ENCODE measurements around the gene SORL1-AS1.
"Not testable (repeated sequence)": the region's sequence is repeated elsewhere in the genome, so short reads cannot be mapped to it uniquely, and the experiment has no call there.

SORL1-AS1 gene

GRCh38 chr11:121427400-121427744 is 25.4 kb downstream of the SORL1-AS1 start:
- no peak for DNase-seq (ENCODE audit: low read depth, low spot score)

- no peak for DNase-seq (ENCODE audit: low read depth, low spot score)
These were observed 26.0 kb downstream of the SORL1-AS1 start for GRCh38 chr11:121426476-121427399.

DNA sequence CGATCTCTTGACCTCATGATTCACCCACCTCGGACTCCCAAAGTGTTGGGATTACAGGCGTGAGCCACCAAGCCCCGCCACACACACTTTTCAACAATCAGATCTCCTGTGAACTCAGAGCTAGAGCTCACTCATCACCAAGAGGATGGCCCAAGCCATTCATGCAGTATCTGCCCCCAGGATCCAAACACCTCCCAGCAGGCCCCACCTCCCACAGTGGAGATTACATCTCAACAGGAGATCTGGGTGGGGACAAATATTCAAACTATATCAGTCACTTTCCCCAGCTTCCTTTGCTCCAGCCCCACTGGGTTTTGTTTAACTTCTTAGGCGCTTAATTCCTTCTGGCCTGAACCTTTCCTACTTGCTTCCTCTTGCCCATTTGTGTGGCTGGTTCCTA is 26.9 kb downstream of the SORL1-AS1 start:
- no peak for DNase-seq (ENCODE audit: low read depth, low spot score)

DNA sequence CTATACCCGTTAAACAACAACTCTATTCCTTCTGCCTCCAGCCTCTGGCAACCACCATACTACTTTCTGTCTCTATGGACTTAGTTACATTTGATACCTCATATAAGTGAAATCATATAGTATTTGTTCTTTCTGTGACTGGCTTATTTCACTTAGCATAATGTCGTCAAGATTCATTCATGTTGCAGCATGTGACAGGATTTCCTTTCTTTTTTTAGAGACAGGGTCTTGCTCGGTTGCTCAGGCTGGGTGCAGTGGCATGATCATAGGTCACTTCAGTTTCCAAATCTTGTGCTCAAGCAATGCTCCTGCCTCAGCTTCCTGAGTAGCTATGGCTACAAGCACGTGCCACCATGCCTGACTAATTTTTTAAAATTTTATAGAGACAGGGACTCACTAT is 30.1 kb downstream of the SORL1-AS1 start:
- DNase-seq (ENCODE audit: low read depth, low spot score) = no peak

- DNase-seq (ENCODE audit: low read depth, low spot score) = no peak
These were observed 31.4 kb downstream of the SORL1-AS1 start for GRCh38 chr11:121421149-121421901.

- DNase-seq (ENCODE audit: low read depth, low spot score) = no peak
These were observed 32.4 kb downstream of the SORL1-AS1 start for GRCh38 chr11:121420398-121420797.

DNA sequence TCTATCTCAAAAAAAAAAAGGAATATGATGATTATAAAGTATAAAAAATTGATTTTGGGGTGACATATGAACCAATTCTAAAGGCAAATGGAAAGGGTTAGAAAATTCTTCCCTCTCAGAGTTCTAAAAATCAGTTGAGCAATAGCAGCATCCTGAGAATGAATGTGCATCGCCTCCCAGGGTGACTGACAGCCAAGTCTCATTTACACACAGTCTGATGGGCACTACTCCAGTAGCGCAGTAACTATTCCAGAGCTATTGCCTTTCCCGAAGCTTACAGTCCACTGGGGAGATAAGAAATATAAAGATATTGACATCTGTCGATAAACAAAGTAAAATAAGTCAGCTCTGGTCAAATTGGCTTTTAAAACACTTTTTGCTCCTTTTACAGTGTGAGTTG is 32.9 kb downstream of the SORL1-AS1 start:
- DNase-seq (ENCODE audit: low read depth, low spot score) = no peak

- DNase-seq (ENCODE audit: low read depth, low spot score) = no peak
These were observed 34.1 kb downstream of the SORL1-AS1 start for GRCh38 chr11:121418625-121419114.

- DNase-seq (ENCODE audit: low read depth, low spot score) = no peak
These were observed 35.2 kb downstream of the SORL1-AS1 start for GRCh38 chr11:121417607-121418006.

- DNase-seq (ENCODE audit: low read depth, low spot score) = no peak
These were observed 35.7 kb downstream of the SORL1-AS1 start for GRCh38 chr11:121417055-121417551.

- DNase-seq (ENCODE audit: low read depth, low spot score) = no peak
These were observed 36.9 kb downstream of the SORL1-AS1 start for GRCh38 chr11:121415856-121416255.

DNA sequence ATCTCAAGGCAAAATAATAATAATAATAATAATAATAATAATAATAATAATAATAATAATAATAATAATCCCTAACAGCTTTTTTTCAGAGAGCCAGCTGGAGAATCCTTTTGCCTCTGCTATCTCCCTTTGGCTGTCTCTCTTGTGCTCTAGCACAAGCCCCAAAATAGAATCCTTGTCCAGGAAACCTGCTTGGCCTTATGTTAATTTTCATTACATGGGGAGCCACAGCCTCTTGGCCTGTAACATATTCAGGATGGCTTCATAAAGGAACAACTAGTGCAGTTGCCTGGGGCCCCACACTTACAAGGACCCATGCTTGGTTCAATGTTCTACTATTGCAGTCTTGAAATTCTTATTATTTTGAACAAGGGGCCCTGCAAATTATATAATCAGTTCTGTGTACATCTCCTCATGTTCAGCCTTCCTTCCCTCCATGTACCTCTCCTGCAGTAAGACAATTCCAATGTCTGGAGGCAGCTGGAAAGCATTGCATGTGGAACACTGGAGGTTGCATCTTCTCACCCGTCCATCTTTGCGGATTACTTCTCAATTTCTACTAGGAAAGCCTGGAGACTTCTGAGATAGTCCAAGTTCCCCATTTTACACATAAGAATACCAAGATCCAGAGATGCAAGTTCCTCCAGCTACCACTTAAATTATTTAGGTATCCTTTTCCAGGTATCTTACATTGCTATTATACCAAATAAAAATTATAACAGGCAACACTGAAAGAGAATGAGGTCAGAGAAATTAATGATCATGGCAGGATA is 38.4 kb downstream of the SORL1-AS1 start:
- no peak for DNase-seq (ENCODE audit: low read depth, low spot score)

DNA sequence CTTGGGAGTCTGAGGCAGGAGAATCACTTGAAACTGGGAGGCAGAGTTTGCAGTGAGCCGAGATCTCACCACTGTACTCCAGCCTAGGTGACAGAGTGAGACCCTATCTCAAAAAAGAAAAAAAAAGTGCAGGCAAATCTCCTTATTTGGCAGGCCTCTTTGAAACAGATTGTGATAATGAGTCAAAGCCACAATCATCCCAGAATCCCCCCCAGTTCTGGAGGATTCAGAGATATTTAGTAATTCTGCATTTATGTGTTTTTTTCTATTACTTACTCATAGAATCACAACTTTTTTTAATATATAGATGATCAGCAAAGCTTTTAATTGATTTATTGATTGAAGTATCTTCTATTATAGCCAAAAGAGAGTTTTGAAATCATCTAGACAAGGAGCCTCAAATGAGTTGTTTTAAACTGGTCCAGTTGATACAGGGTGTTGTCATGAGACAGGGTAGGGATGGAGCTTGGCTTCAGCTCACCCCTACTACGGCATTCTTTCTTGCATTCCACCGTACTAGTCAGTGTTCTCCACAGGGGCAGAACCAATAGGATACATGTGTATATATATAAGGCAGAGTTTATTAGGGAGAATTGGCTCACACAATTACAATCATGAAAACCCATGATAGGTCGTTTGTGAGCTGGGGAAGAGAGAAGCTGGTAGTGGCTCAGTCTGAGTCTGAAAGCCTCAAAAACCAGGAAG is 39.9 kb downstream of the SORL1-AS1 start:
- DNase-seq (ENCODE audit: low read depth, low spot score) = no peak

DNA sequence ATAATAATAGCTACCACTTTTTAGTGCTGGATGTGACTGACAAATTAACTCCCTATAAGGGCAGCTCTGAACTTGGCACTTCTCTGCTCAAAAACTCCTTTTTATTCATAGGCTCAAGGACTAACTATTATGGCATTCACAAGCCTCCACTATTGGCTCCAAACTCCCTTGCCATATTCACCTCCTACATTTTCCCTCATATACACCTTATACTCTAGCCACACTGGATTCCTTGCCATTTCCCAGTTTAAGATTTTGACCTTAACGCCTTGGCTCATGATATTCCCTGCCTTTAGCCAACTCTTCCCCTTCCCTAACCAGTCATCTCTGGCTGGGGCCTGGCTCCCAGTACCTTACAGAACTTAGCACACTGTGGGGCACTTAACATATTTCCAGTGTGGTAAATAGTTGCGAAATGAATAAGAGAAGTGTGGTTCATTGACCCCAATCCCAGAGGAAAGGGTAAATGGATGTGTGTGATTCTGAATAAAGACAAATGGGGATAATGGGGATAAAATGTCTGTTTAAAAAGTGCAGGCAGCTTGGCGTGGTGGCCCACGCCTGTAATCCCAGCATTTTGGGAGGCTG is 40.7 kb downstream of the SORL1-AS1 start:
- no peak for DNase-seq (ENCODE audit: low read depth, low spot score)

DNA sequence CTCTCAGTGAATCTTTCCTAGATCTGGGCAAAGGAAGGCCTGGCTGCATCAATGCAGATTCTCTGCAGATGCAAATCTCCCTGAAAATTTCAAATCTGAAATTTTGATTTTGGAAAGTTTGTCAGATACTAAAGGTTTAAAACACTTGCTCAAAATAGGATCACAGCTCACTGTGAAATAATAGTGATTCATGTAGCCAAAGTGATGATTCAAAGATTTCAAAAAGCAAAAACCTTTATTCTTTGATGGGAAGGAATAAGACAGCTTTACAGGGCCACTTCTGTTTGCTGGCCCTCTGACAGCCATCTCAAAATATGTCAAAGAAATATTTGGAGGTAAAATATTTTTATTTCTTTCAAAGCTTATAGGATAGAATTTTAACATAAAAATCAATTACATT is 41.4 kb downstream of the SORL1-AS1 start:
- DNase-seq (ENCODE audit: low read depth, low spot score) = not testable (repeated sequence)

- not testable (repeated sequence) for DNase-seq (ENCODE audit: low read depth, low spot score)
These were observed 42.7 kb downstream of the SORL1-AS1 start for GRCh38 chr11:121410041-121410440.

DNA sequence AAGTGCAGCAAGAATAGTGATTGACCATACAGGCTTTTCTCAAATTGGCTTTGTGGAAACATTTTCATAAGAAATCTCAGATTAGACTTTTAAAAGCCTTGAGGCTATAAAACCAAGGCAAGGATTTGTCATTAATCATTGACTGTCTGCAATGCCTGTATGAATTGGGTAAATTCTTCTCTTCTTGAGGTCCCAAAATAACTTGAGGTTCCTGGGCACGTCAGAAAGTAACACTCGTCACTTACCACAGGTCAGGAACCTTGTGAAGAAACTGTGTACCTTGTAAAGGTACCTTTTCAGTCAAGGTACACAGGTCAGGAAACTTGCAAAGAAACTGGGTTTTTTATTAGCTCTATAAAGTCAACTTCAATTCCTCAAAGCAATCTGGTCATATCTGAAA is 43.9 kb downstream of the SORL1-AS1 start:
- DNase-seq (ENCODE audit: low read depth, low spot score) = no peak

DNA sequence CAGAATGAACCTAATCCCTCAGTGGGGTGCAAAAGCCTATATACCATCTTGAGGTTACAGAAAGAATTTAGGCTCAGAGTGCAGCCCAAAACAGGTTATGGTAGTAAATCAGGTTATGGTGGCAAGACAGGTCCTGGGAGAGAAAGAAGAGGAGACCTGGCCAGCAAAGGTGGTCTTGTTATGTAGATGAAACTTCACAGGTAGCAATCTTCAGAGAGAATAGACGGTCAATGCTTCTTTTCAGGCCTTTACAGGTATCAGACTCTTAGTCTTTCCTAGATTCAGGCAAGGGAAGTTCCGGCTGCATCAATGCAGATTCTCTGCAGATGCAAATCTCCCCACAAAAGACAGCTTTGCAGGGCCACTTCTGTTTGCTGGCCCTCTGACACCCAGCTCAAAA is 46.5 kb downstream of the SORL1-AS1 start:
- no peak for DNase-seq (ENCODE audit: low read depth, low spot score)

DNA sequence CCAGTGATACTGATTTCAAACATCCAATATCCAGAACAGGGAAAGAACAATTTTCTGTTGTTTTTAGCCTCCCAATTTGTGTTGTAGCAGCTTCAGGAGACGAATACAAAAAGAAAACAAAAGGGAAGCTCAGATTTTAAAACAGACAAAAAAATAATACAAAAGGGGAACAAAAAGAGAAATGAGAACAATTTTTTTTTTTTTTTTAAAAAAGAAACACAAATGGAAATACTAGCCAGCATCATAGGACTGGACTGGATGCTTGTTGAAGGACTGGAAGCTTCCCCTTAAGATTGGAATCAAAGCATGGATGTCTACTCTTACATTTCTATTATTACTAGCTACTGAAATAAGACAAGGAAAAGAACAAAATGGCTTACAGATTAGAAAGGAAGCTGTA is 47.1 kb downstream of the SORL1-AS1 start:
- DNase-seq (ENCODE audit: low read depth, low spot score) = no peak

GRCh38 chr11:121394785-121395184 is 58.0 kb downstream of the SORL1-AS1 start:
- DNase-seq (ENCODE audit: low read depth, low spot score) = no peak

GRCh38 chr11:121393855-121394254 is 58.9 kb downstream of the SORL1-AS1 start:
- DNase-seq (ENCODE audit: low read depth, low spot score) = no peak
